Skin of body (tissue), 2 donors: Measurements from ENCODE around the gene PRCD. TPM values are rescaled to one million over a fixed set of nuclear protein-coding genes. Genes with fewer than 3 reads are reported as not detected.
"Not testable (repeated sequence)": the region's sequence is repeated elsewhere in the genome, so short reads cannot be mapped to it uniquely, and the experiment has no call there.

Source experiments
- DNase-seq: peaks from one replicate; lab custom pipeline; 2025; lab: John Stamatoyannopoulos, UW
- total RNA-seq: library from RNA; depleted of rRNA; stranded (reverse); fragments of >200 nt; gene quantifications from one replicate; pipeline ENCODE4 v1.2.3, GENCODE V29; 2014

PRCD gene
- total RNA-seq, 1 donor from 2014 or later, result 2.7 TPM

- DNase-seq, result no peak
Measured at GRCh38 chr17:76504117-76504516, 35.7 kb upstream of the PRCD start.

DNA sequence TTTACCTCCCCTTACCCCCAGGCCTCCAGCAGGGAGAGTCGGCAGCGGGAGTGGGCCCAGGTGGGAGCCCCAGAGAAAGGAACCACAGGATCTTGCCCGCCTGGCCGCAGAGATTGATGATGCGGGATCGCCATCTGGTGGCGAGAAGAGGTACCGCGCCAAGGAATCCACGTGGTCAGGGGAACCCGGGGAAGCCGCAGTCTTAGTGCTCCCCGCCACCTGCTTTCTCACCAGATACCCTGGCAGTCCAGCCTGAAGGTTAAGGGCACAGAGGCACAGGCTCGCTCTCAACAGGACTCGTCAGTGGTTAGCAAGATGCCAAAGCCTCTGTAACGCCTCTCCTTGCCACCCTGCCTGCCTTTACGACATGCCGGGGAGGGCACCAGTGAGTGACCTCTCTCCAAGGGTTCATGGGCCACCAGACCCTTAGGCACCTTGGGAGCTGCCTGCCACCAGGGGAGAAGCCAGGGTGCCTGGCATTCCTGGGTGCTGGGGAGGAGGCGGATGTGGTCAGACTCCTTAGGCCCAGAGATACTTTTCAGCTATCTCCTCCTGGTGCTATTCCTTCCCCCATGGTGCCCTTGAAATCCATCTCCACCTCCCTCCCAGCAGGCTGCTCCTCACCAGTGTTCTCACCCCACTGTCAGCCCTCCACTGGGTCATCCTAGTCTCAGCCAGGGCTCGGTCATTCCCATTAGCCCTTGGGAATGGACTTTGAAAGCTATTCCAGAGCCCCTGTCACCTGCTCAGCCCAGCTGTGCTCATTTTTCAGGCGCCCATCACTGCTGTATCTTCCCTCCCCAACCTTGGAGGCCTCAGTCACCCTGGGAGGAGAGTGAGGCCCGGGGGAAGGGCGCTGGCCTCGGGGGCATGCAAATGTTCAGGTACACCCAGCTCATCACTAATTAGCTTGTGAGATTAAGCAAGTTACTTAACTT lies 33.2 kb upstream of the PRCD start:
- peak; percentile 24 for DNase-seq

DNA sequence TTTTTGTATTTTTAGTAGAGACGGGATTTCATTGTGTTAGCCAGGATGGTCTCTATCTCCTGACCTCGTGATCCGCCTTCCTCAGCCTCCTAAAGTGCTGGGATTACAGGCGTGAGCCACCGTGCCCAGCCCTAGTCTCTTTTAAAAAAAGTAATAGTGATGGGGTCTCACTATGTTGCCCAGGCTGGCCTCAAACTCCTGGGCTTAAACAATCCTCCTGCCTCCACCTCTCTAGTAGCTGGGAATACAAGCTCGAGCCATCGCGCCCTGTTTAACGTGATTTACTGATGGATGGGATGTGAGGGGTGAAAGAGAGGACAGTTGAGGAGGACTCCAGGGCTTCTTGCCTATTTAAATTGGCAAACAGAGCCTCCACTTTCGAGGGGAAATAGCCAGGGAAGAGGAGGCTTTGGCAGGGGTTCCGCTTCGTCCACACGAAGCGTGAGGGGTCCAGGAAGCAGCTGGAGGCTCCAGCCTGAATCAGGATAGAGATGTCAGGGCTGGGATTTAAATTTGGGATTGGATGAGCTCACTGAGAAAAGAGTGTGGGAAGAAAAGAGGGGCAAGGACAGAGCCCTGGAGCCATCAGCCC lies 31.3 kb upstream of the PRCD start:
- DNase-seq, result not testable (repeated sequence)

- no peak for DNase-seq
Measured at GRCh38 chr17:76510831-76511244, 29.0 kb upstream of the PRCD start.

DNA sequence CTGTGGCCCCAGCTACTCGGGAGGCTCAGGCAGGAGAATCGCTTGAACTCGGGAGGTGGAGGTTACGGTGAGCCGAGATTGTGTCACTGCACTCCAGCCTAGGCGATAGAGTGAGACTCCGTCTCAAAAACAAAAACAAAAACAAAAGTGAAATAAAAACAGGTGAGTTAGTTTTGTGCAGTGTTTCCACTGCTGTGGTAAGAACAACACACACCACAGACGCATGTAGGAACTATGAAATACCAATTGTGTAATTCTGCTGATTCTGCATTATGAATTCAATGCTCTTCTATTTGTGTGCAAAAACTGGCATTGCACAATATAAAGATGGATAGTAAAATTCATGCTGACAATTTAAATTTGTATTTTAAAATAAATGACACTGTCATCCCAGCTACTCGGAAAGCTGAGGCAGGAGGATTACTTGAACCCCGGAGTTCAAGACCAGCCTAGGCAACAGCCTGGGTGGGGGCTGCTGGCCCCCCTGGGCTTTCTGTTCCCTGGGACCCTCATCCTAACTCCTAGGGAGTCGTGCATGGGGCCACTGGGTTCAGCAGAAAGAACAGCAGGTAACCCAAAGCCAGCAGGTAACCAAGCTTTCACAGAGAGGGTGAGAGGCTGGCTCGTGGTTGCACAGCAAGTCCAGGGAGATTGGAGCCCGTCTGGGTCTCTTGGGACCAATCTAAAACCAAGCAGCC lies 28.0 kb upstream of the PRCD start:
- DNase-seq, result no peak

DNA sequence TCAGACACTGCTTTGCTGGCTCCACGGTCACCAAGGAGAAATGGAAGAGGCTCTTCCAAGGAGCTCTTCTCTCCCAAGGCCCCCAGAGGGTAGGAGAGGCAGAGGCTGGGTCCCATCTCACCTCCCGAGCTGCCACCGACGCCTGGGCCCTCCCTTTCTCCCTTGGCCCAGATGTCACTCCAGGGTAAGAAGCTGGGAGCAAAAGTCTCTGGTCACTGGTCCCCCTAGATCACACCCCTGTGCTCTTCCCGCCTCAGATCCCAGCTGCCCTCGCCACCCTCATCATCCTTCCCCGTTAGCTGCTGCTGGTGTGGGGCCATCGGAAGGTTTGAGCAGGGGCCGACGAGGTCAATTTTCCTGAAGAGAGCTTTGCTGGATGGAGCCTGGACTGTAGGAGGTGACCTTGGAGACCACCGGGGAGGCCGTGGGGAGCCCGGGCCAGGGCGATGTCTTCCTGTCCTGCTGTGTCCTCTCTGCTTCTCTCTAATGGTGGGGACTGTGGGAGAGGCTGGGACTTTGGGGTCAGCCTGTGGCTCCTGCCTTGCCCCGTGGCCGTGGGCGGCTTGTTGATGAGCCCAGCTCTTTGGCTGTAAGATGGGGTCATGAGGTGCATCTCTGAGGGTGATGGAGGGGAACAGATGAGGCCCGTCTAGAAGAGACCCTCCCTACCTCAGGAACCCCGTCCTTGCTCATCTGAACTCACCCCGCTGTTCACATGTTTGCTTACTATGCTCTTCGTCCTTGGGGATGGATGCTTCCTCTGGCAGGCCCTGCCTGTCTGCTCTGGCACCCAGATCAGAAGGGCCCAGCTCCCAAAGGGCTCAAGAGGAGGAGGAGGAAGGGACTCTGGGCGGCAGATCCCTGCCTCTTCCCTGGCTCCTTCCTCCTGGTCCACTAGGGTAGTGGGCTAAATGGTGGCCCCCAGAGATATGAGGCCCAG lies 27.2 kb upstream of the PRCD start:
- no peak for DNase-seq

GRCh38 chr17:76513306-76513692 lies 26.5 kb upstream of the PRCD start:
- no peak for DNase-seq

GRCh38 chr17:76514355-76514754 lies 25.5 kb upstream of the PRCD start:
- DNase-seq, result not testable (repeated sequence)

- DNase-seq, result peak; percentile 42
Measured at GRCh38 chr17:76515274-76515949, 24.4 kb upstream of the PRCD start.

DNA sequence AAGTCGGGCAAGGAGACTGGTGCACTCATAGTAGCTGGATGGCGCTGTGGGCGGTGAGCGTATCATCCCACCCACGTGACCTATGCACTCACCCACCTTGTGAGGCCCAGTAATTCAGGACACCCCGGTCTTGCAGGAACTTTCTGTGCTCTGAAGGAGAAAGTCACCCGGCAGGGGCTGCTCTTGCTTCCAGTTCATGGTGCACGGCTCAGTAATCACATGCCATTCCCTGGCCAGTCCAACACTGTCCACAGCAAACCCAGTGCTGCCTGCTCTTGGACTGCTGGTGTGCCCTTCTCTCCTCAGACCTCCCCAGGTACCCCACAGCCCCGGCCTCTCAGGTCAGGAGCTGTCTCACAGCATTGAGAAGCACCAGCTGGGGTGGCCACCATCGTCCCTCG lies 22.2 kb upstream of the PRCD start:
- DNase-seq, result no peak

GRCh38 chr17:76519048-76519966 lies 20.5 kb upstream of the PRCD start:
- no peak for DNase-seq

DNA sequence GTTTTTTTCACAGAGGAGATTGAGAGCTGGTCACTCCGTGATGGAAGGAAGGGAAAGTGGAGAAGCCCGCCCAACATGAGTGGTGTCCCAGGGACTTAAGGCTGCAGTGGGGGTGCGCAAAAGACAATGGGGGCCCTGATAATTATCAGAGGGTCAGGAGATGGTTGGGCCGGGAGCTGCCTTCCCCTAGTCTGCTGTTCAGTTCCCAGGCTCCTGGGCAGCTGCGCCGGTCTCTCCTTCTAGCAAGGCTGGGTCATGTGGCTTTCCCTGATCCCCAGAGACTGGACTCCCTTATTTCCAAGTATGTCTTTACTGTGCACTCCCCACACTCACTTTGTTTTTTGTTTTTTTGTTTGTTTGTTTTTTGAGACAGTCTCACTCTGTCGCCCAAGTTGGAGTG lies 18.6 kb upstream of the PRCD start:
- DNase-seq, result no peak

- DNase-seq, result not testable (repeated sequence)
Measured at GRCh38 chr17:76521683-76522082, 18.2 kb upstream of the PRCD start.

GRCh38 chr17:76523084-76524037 lies 16.5 kb upstream of the PRCD start:
- DNase-seq, result peak; percentile 29

DNA sequence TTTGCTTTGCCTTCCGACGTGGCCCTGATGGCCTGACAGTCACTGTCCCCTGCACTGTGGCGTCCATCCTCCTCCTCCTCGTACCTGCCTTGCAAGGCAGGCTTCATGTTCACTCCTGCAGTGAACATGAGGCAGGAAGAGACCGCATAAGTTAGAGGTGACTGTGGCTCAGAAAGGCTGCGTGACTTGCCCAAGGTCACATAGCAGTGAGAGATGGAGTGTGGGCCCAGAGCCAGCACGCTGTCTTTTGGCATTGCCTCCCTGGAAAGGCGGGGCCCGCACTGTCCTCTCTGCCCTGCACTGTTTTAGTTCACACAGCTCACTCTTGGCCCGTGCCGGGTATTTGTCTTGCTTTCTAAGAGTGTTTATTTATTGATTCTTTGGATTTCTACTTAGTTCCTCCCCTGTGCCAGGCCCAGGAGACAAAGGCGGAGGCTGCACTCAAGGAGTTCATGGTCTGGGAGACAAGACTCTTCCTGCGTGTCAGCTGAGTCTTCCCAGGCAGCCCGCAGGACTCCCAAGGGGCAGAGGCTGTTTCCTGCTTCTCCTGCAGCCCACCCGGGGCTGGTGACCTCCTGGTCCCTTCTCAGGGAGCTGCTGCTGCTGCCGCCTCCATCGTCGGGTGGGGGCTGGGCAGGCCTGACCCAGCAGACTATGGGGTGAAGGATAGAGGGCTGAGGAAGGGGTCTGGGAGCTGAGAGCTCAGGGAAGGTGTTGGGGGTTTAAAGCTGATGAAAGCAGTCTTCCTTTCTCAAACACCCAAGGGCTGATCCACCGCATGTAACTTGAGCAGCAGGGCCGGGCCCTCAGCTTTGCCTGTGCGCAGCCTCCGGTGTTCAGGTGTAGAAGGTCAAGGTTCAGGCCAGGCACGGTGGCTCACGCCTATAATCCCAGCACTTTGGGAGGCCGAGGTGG lies 15.0 kb upstream of the PRCD start:
- DNase-seq, result no peak

GRCh38 chr17:76525513-76525833 lies 14.4 kb upstream of the PRCD start:
- DNase-seq, result not testable (repeated sequence)

GRCh38 chr17:76527016-76527415 lies 12.8 kb upstream of the PRCD start:
- not testable (repeated sequence) for DNase-seq
